ENCODE data around the gene RBM38. TPM values are rescaled to one million over a fixed set of nuclear protein-coding genes. Genes with fewer than 3 reads are reported as not detected.

The RBM38 gene
- total and polyA plus RNA-seq, 10 of the 15 experiments (the other 5 are each of a cell fraction or from before 2014, with no cell fraction given) = 0.32 to 118 (median 25.2) TPM

DNA sequence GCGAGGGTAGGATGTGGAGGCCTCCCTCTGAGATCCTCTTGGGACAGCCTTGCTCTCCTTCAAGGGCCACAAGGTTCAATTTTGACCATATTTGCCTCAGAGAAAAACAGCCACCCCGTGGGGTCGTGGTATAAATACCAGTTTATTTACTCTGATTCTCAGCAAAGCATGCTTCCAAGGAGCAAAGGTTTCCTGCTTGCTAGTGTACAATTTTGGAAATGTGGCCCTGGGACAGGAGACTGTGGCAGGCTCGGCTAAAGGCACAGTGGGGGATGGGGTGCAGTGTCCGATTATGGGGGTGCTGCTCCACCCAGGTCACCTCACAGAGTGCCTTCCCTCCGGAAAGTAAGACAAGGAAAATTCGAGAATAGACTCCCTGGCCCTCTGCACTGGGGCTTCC is 31.1 kb downstream of the RBM38 start:
- Histone ChIP-seq H3K4me1 (ENCODE audit: control insufficient read depth, insufficient read depth, low read length) (peaks cover 21% of the 10 kb centered on the region), H3K9ac (ENCODE audit: control insufficient read depth, insufficient read depth, low read length) (no peak overlapping the region), H3K27me3 (replicated peaks in 1 of 2; ENCODE audit: control insufficient read depth in 2 of 2, insufficient read depth in 2 of 2, low read length in 1 of 2) (no peaks in the 10 kb centered on the region; a peak in 1 of 4 replicates), H2AFZ (ENCODE audit: control insufficient read depth, low read depth, low read length) (no peak overlapping the region), H3K4me2 (ENCODE audit: control insufficient read depth, insufficient read depth) (no peak overlapping the region), H3K4me3 (no peak overlapping the region), H3K79me2 (ENCODE audit: control insufficient read depth, insufficient read depth, low read length) (no peaks in the 10 kb centered on the region), H3K9me3 (replicated peaks; ENCODE audit: control insufficient read depth, insufficient read depth, low read length) (no peaks in the 10 kb centered on the region), H3K27ac (ENCODE audit: control insufficient read depth, insufficient read depth) (no peak overlapping the region), H3K36me3 (ENCODE audit: control insufficient read depth in 2 of 2, insufficient read depth in 2 of 2, low read length in 1 of 2) (no peaks in the 10 kb centered on the region), H4K20me1 (ENCODE audit: control insufficient read depth, insufficient read depth) (no peaks in the 10 kb centered on the region)
- intact Hi-C loops (cut with micrococcal nuclease; ENCODE audit: unreplicated experiment) = no loop called here
- no peak for DNase-seq (ENCODE audit: low read depth, low spot score)
- 32% methylated on average over 7 of the region's 7 CpGs for WGBS (ENCODE audit: insufficient coverage, insufficient replicate concordance, low lambda C conversion rate, missing lambda C conversion rate)
- in situ Hi-C loops (cut with MboI) = no loop called here
- ChIA-PET POLR2A (no interaction called here), RAD21 (ENCODE audit: unreplicated experiment) (no interaction called here), CTCF (no interaction called here), SMC1A (ENCODE audit: uncharacterized antibody, unreplicated experiment) (no interaction called here)
- TF ChIP-seq, protein P1, sequence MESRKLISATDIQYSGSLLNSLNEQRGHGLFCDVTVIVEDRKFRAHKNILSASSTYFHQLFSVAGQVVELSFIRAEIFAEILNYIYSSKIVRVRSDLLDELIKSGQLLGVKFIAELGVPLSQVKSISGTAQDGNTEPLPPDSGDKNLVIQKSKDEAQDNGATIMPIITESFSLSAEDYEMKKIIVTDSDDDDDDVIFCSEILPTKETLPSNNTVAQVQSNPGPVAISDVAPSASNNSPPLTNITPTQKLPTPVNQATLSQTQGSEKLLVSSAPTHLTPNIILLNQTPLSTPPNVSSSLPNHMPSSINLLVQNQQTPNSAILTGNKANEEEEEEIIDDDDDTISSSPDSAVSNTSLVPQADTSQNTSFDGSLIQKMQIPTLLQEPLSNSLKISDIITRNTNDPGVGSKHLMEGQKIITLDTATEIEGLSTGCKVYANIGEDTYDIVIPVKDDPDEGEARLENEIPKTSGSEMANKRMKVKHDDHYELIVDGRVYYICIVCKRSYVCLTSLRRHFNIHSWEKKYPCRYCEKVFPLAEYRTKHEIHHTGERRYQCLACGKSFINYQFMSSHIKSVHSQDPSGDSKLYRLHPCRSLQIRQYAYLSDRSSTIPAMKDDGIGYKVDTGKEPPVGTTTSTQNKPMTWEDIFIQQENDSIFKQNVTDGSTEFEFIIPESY (IDR thresholded peaks at IDR 0.05) = no peak
- TF ChIP-seq CEBPB (IDR thresholded peaks at IDR 0.05; ENCODE audit: borderline replicate concordance in 1 of 2, low read depth in 2 of 2, low read length in 2 of 2) (no peak), NFIC (IDR thresholded peaks at IDR 0.05; ENCODE audit: low read depth, low read length) (no peak), CHD4 (IDR thresholded peaks at IDR 0.05) (no peak), ESRRA (IDR thresholded peaks at IDR 0.05; ENCODE audit: low read length) (no peak), FOXK2 (IDR thresholded peaks at IDR 0.05) (no peak), ZNF592 (IDR thresholded peaks at IDR 0.05) (no peak), TARDBP (IDR thresholded peaks at IDR 0.05; ENCODE audit: borderline replicate concordance) (no peak), CHD1 (IDR thresholded peaks at IDR 0.05; ENCODE audit: low read depth, low read length) (no peak)
- FAIRE-seq = no peak
- no peak for ATAC-seq
- no TSS peak for BruUV-seq (replicated peaks)

All from GM12878 (cell line).